Measurements from ENCODE around the gene ZBTB3. TPM values are rescaled to one million over a fixed set of nuclear protein-coding genes. Genes with fewer than 3 reads are reported as not detected.

The ZBTB3 gene
- total and polyA plus RNA-seq, 2 of the 13 experiments (the other 11 are each of a cell fraction or from before 2014, with no cell fraction given), result 3.4 to 5.2 TPM

- H2AFZ ChIP-seq (ENCODE audit: low read length), result no peak overlapping the region
- DNase-seq (ENCODE audit: low spot score) (no peak), ATAC-seq (no peak), FAIRE-seq (no peak)
- WGBS (ENCODE audit: low lambda C conversion rate), result 97% methylated on average over 4 of the region's 4 CpGs
- in situ Hi-C loops (cut with HindIII; ENCODE audit: extremely low pct_ligation_motif_present, low pct_unique_long_range_greater_than_20kb), result no loop called here
- H3K4me1 ChIP-seq (ENCODE audit: insufficient read depth, low read length), result peaks cover 17% of the 10 kb centered on the region
- H3K79me2 ChIP-seq (ENCODE audit: insufficient read depth, low read length), result peaks cover 18% of the 10 kb centered on the region
- no peak overlapping the region for H3K27ac ChIP-seq (ENCODE audit: extremely low read length, insufficient read depth, low read length)
- no peaks in the 10 kb centered on the region for H3K9me3 ChIP-seq (ENCODE audit: low read length)
- intact Hi-C loops (cut with micrococcal nuclease; ENCODE audit: unreplicated experiment), result no loop called here
- no peaks in the 10 kb centered on the region; the same call in 1 of the 2 replicates for H4K20me1 ChIP-seq (ENCODE audit: insufficient read depth, low read length)
- ChIA-PET POLR2A (interaction anchor here (0.9 to 1.6 kb wide), 2 partner anchors 31 to 40 kb away, joined by 4 read pairs; no protein-coding TSS in a partner anchor), CTCF (ENCODE audit: low intra/inter-chr PET ratio, low total read pairs) (no interaction called here)
- H3K27me3 ChIP-seq (ENCODE audit: control insufficient read depth in 1 of 2, insufficient read depth in 2 of 2, low read length in 2 of 2), result no peaks in the 10 kb centered on the region; a peak in 1 of 5 replicates
- TF ChIP-seq ZNF30 (CRISPR knock-in tag; IDR thresholded peaks at IDR 0.05), result no peak
- no peak for TF ChIP-seq CBX1 (IDR thresholded peaks at IDR 0.05; ENCODE audit: low read depth)
- no peak for TF ChIP-seq ZMYM2 (CRISPR knock-in tag; IDR thresholded peaks at IDR 0.05)
- H3K4me3 ChIP-seq (replicated peaks in 1 of 3; ENCODE audit: insufficient read depth in 1 of 3, low read depth in 2 of 3, low read length in 3 of 3), result no peak overlapping the region
- H3K9ac ChIP-seq (ENCODE audit: insufficient read depth, low read depth, low read length), result no peak overlapping the region
- no TSS peak for BruUV-seq (replicated peaks)
- no peak overlapping the region for H3K4me2 ChIP-seq (ENCODE audit: low read depth, low read length)
- H3K36me3 ChIP-seq (replicated peaks in 1 of 2; ENCODE audit: control insufficient read depth in 1 of 2, insufficient read depth in 2 of 2, low read length in 2 of 2), result peaks cover 24 to 57% of the 10 kb centered on the region in 2 experiments
These were observed 47.1 kb upstream of the ZBTB3 start for GRCh38 chr11:62801071-62801470.

GRCh38 chr11:62799486-62799885 is 45.5 kb upstream of the ZBTB3 start:
- intact Hi-C loops (cut with micrococcal nuclease; ENCODE audit: unreplicated experiment) (no loop called here), in situ Hi-C loops (cut with HindIII; ENCODE audit: extremely low pct_ligation_motif_present, low pct_unique_long_range_greater_than_20kb) (no loop called here)
- H3K4me3 ChIP-seq (replicated peaks in 1 of 3; ENCODE audit: insufficient read depth in 1 of 3, low read depth in 2 of 3, low read length in 3 of 3), result no peak overlapping the region
- WGBS (ENCODE audit: low lambda C conversion rate), result 97% methylated on average over 9 of the region's 10 CpGs
- ATAC-seq (no peak; the same call in 2 of the 3 replicates), DNase-seq (ENCODE audit: low spot score) (no peak), FAIRE-seq (no peak)
- ChIA-PET CTCF (ENCODE audit: low intra/inter-chr PET ratio, low total read pairs) (no interaction called here), POLR2A (interaction anchor here (1.3 kb wide), 1 partner anchor 10 kb away, joined by 3 read pairs; no protein-coding TSS in a partner anchor)
- no peak overlapping the region for H3K4me2 ChIP-seq (ENCODE audit: low read depth, low read length)
- H3K36me3 ChIP-seq (replicated peaks in 1 of 2; ENCODE audit: control insufficient read depth in 1 of 2, insufficient read depth in 2 of 2, low read length in 2 of 2), result peaks cover 36 to 72% of the 10 kb centered on the region in 2 experiments
- peaks cover 11% of the 10 kb centered on the region for H3K4me1 ChIP-seq (ENCODE audit: insufficient read depth, low read length)
- no peak overlapping the region for H2AFZ ChIP-seq (ENCODE audit: low read length)
- no peaks in the 10 kb centered on the region; the same call in 1 of the 2 replicates for H4K20me1 ChIP-seq (ENCODE audit: insufficient read depth, low read length)
- no peaks in the 10 kb centered on the region for H3K9me3 ChIP-seq (ENCODE audit: low read length)
- H3K9ac ChIP-seq (ENCODE audit: insufficient read depth, low read depth, low read length), result no peak overlapping the region
- no peak overlapping the region for H3K27ac ChIP-seq (ENCODE audit: extremely low read length, insufficient read depth, low read length)
- no TSS peak for BruUV-seq (replicated peaks)
- H3K79me2 ChIP-seq (ENCODE audit: insufficient read depth, low read length), result peaks cover 14% of the 10 kb centered on the region
- TF ChIP-seq ZFP36L2 (CRISPR knock-in tag; IDR thresholded peaks at IDR 0.05) (no peak), SP2 (CRISPR knock-in tag; IDR thresholded peaks at IDR 0.05) (no peak), ZNF546 (CRISPR knock-in tag; conservative IDR thresholded peaks at IDR 0.05) (no peak), PHB2 (IDR thresholded peaks at IDR 0.05; ENCODE audit: partially characterized antibody) (no peak), NCOR1 (IDR thresholded peaks at IDR 0.05; ENCODE audit: borderline replicate concordance, low read length) (no peak), ZGPAT (CRISPR knock-in tag; IDR thresholded peaks at IDR 0.05) (no peak), PAWR (CRISPR knock-in tag; IDR thresholded peaks at IDR 0.05; ENCODE audit: borderline replicate concordance) (no peak), SALL2 (CRISPR knock-in tag; IDR thresholded peaks at IDR 0.05) (no peak), GPN1 (CRISPR knock-in tag; IDR thresholded peaks at IDR 0.05; ENCODE audit: borderline replicate concordance) (no peak), STAT6 (CRISPR knock-in tag; IDR thresholded peaks at IDR 0.05; ENCODE audit: borderline replicate concordance) (no peak), KLF9 (CRISPR knock-in tag; IDR thresholded peaks at IDR 0.05; ENCODE audit: low read depth) (no peak), ZNF629 (CRISPR knock-in tag; conservative IDR thresholded peaks at IDR 0.05) (no peak), ZFP90 (CRISPR knock-in tag; IDR thresholded peaks at IDR 0.05; ENCODE audit: borderline replicate concordance) (no peak)
- no peaks in the 10 kb centered on the region for H3K27me3 ChIP-seq (ENCODE audit: control insufficient read depth in 1 of 2, insufficient read depth in 2 of 2, low read length in 2 of 2)
